ENCODE results near the gene FNTB.

Gene FNTB

GRCh38 chr14:64986648-64987437, at the start of gene FNTB:
TSS of gene FNTB (plus strand) at chr14:64986895. CDS start at chr14:64986954, 59 bp downstream.
- peak; percentile 99 for DNase-seq

GRCh38 chr14:64937171-64937820, 49.4 kb upstream of the FNTB start:
- DNase-seq: no peak

- no peak for DNase-seq
These were observed 48.9 kb upstream of the FNTB start for GRCh38 chr14:64937821-64938193.

GRCh38 chr14:64938972-64939816, 47.5 kb upstream of the FNTB start:
- DNase-seq: no peak

GRCh38 chr14:64939817-64940190, 46.9 kb upstream of the FNTB start:
- no peak for DNase-seq

- DNase-seq: no peak
These were observed 46.3 kb upstream of the FNTB start for GRCh38 chr14:64940336-64940910.

GRCh38 chr14:64942531-64943111, 44.1 kb upstream of the FNTB start, which contains the start of gene GPX2:
TSS of gene GPX2 (minus strand) at chr14:64942745. CDS start at chr14:64942726, 19 bp downstream.
- DNase-seq: no peak

- DNase-seq: peak; percentile 38
These were observed 43.1 kb upstream of the FNTB start for GRCh38 chr14:64943556-64943955.

- no peak for DNase-seq
These were observed 42.7 kb upstream of the FNTB start for GRCh38 chr14:64944041-64944440.

GRCh38 chr14:64944861-64945260, 41.8 kb upstream of the FNTB start:
- no peak for DNase-seq

- no peak for DNase-seq
These were observed 41.1 kb upstream of the FNTB start for GRCh38 chr14:64945431-64946178.

GRCh38 chr14:64946310-64947045, 40.2 kb upstream of the FNTB start:
- DNase-seq: no peak

- DNase-seq: no peak
These were observed 38.7 kb upstream of the FNTB start for GRCh38 chr14:64947710-64948611.

- DNase-seq: no peak
These were observed 38.0 kb upstream of the FNTB start for GRCh38 chr14:64948612-64949210.

- no peak for DNase-seq
These were observed 35.8 kb upstream of the FNTB start for GRCh38 chr14:64950889-64951288.

- no peak for DNase-seq
These were observed 35.4 kb upstream of the FNTB start for GRCh38 chr14:64951291-64951690.

- no peak for DNase-seq
These were observed 35.0 kb upstream of the FNTB start for GRCh38 chr14:64951724-64952123.

GRCh38 chr14:64952598-64953309, 33.9 kb upstream of the FNTB start:
- DNase-seq: peak; percentile 65

GRCh38 chr14:64953310-64953654, 33.4 kb upstream of the FNTB start:
- no peak for DNase-seq

All from hematopoietic multipotent progenitor cell treated with erythropoietin and hydrocortisone succinate and interleukin-3 and kit ligand, for 4 days (in vitro differentiated cells).